ENCODE data around the gene NAGS.

Gene NAGS

DNA sequence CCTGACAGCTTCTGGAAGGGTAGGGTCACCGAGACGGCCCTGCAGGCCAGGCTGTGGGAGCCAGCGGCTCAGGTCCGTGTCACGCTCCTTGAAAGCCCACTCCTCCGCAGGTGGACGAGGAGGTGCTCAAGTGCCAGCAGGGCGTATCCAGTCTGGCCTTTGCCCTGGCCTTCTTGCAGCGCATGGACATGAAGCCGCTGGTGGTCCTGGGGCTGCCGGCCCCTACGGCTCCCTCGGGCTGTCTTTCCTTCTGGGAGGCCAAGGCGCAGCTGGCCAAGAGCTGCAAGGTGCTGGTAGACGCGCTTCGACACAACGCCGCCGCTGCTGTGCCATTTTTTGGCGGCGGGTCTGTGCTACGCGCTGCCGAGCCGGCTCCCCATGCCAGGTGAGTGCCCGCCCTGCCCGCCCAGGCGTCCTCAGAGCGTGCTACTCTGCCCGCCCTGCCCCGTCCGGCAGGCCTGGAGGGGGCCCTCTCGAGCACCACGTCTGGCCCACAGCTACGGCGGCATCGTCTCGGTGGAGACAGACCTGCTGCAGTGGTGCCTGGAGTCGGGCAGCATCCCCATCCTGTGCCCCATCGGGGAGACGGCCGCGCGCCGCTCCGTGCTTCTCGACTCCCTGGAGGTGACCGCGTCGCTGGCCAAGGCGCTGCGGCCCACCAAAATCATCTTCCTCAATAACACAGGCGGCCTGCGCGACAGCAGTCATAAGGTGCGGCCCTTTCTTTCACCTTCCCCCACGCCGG is 1.3 kb downstream of the NAGS start:
- ATAC-seq: no peak
- TF ChIP-seq ZNF70 (CRISPR knock-in tag; IDR thresholded peaks at IDR 0.05) (no peak), ESRRG (CRISPR knock-in tag; IDR thresholded peaks at IDR 0.05) (no peak), OSR1 (CRISPR knock-in tag; IDR thresholded peaks at IDR 0.05) (no peak), ZFP30 (CRISPR knock-in tag; IDR thresholded peaks at IDR 0.05) (no peak), CSRNP3 (CRISPR knock-in tag; IDR thresholded peaks at IDR 0.05) (no peak)
- TF ChIP-seq, protein P1, sequence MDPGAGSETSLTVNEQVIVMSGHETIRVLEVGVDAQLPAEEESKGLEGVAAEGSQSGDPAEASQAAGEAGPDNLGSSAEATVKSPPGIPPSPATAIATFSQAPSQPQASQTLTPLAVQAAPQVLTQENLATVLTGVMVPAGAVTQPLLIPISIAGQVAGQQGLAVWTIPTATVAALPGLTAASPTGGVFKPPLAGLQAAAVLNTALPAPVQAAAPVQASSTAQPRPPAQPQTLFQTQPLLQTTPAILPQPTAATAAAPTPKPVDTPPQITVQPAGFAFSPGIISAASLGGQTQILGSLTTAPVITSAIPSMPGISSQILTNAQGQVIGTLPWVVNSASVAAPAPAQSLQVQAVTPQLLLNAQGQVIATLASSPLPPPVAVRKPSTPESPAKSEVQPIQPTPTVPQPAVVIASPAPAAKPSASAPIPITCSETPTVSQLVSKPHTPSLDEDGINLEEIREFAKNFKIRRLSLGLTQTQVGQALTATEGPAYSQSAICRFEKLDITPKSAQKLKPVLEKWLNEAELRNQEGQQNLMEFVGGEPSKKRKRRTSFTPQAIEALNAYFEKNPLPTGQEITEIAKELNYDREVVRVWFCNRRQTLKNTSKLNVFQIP (CRISPR knock-in tag; IDR thresholded peaks at IDR 0.05; ENCODE audit: borderline replicate concordance, low read depth): no peak
- TF ChIP-seq, protein P2, sequence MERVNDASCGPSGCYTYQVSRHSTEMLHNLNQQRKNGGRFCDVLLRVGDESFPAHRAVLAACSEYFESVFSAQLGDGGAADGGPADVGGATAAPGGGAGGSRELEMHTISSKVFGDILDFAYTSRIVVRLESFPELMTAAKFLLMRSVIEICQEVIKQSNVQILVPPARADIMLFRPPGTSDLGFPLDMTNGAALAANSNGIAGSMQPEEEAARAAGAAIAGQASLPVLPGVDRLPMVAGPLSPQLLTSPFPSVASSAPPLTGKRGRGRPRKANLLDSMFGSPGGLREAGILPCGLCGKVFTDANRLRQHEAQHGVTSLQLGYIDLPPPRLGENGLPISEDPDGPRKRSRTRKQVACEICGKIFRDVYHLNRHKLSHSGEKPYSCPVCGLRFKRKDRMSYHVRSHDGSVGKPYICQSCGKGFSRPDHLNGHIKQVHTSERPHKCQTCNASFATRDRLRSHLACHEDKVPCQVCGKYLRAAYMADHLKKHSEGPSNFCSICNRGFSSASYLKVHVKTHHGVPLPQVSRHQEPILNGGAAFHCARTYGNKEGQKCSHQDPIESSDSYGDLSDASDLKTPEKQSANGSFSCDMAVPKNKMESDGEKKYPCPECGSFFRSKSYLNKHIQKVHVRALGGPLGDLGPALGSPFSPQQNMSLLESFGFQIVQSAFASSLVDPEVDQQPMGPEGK (CRISPR knock-in tag; IDR thresholded peaks at IDR 0.05; ENCODE audit: borderline replicate concordance): no peak

DNA sequence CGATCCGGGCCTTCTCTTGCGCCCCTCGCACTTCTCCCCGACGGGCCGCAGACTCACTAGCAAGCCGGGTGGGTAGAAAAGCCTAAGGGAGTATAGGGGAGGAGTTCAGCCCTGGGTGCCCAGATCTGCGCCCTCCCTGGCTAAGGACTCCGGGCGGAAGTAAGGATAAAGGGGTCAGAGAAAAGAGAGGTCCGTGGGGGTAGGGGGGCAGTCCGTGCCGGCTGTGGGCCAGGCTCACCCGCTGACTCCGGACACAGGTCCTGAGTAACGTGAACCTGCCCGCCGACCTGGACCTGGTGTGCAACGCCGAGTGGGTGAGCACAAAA is 1.8 kb downstream of the NAGS start:
- no peak for ATAC-seq
- TF ChIP-seq TOX (CRISPR knock-in tag; IDR thresholded peaks at IDR 0.05; ENCODE audit: borderline replicate concordance) (no peak), CSDC2 (CRISPR knock-in tag; IDR thresholded peaks at IDR 0.05) (no peak), ESRRG (CRISPR knock-in tag; IDR thresholded peaks at IDR 0.05) (no peak), ISL1 (CRISPR knock-in tag; IDR thresholded peaks at IDR 0.05) (no peak), BACH2 (CRISPR knock-in tag; IDR thresholded peaks at IDR 0.05; ENCODE audit: borderline replicate concordance) (no peak), ZNF565 (CRISPR knock-in tag; conservative IDR thresholded peaks at IDR 0.05; ENCODE audit: low read depth) (no peak), RARB (CRISPR knock-in tag; IDR thresholded peaks at IDR 0.05) (no peak), GLIS3 (CRISPR knock-in tag; IDR thresholded peaks at IDR 0.05) (no peak), ARNTL (CRISPR knock-in tag; IDR thresholded peaks at IDR 0.05; ENCODE audit: borderline replicate concordance, low read depth) (no peak), CSRNP3 (CRISPR knock-in tag; IDR thresholded peaks at IDR 0.05) (no peak), SNAI2 (CRISPR knock-in tag; IDR thresholded peaks at IDR 0.05) (no peak), OSR1 (CRISPR knock-in tag; IDR thresholded peaks at IDR 0.05) (no peak), ZFP30 (CRISPR knock-in tag; IDR thresholded peaks at IDR 0.05) (no peak), ZNF70 (CRISPR knock-in tag; IDR thresholded peaks at IDR 0.05) (no peak), ZFP3 (CRISPR knock-in tag; IDR thresholded peaks at IDR 0.05) (no peak), TCF4 (CRISPR knock-in tag; IDR thresholded peaks at IDR 0.05; ENCODE audit: borderline replicate concordance) (no peak)
- TF ChIP-seq, protein P1 (CRISPR knock-in tag; IDR thresholded peaks at IDR 0.05; ENCODE audit: borderline replicate concordance, low read depth): no peak
- TF ChIP-seq, protein P2 (CRISPR knock-in tag; IDR thresholded peaks at IDR 0.05; ENCODE audit: borderline replicate concordance): no peak
